Prostate gland (tissue), 2 donors: ENCODE data around the gene DCANP1. TPM values are rescaled to one million over a fixed set of nuclear protein-coding genes. Genes with fewer than 3 reads are reported as not detected.

Source experiments
- DNase-seq: peaks from one replicate; pipeline ENCODE4 v3.0.0-alpha.2; 2019; ENCODE audit warnings: low spot score
- H3K27ac ChIP-seq, 2 donors: fragments of 200-600 bp; sonication (generic); 2 replicates each; pipeline ENCODE4 v1.5.1; 2017 to 2019
- H3K27me3 ChIP-seq: fragments of 200-600 bp; sonication (generic); replicated peaks from 2 replicates; pipeline ENCODE4 v1.5.1; 2019; ENCODE audit not compliant: insufficient read depth
- H3K36me3 ChIP-seq, 2 donors: fragments of 200-600 bp; sonication (generic); 1 replicate in 1 of 2; 2 replicates in 1 of 2; pipeline versions ENCODE4 v1.5.1 to v1.8.1; 2017 to 2019
- H3K4me1 ChIP-seq: fragments of 200-600 bp; sonication (generic); replicated peaks from 2 replicates; pipeline ENCODE4 v1.5.1; 2019
- H3K4me3 ChIP-seq, 2 donors: fragments of 200-600 bp; sonication (generic); 2 replicates each; pipeline ENCODE4 v1.5.1; 2017 to 2019
- H3K9me3 ChIP-seq: fragments of 200-600 bp; sonication (generic); 2 replicates; pipeline ENCODE4 v1.5.1; 2017
- POLR2A ChIP-seq: fragments of 450-650 bp; IDR thresholded peaks from one replicate; pipeline ENCODE4 v1.6.1; 2016; ENCODE audit warnings: antibody characterized with exemption, mild to moderate bottlenecking
- POLR2AphosphoS5 ChIP-seq: sonication (generic); formaldehyde crosslinking; IDR thresholded peaks from one replicate; pipeline ENCODE4 v1.6.1; 2017; ENCODE audit warnings: antibody characterized with exemption
- WGBS: methylation state at CpG from one replicate; pipeline ENCODE4 v1.1.5; 2018; 5-methylcytosine and 5-hydroxymethylcytosine counted together
- intact Hi-C: fragments of 100-400 bp; cut with DNase I; formaldehyde crosslinking; loops from one replicate; pipeline ENCODE4 v1.14.2; 2022
- total RNA-seq, 2 donors: library from RNA; depleted of rRNA; stranded (reverse); fragments of >200 nt; gene quantifications; one replicate each; pipeline ENCODE4 v1.1.0, GENCODE V29; 2016
- TF ChIP-seq, protein P1 (sequence below), 4 experiments: fragments of 200-600 bp in 2 of 4; fragments of 450-650 bp in 2 of 4; sonication (generic) in 2 of 4; IDR thresholded peaks; 1 replicate in 3 of 4; 2 replicates in 1 of 4; pipeline ENCODE4 v1.5.1; 2016 to 2019; ENCODE audit warnings: antibody characterized with exemption in 4 of 4, mild to moderate bottlenecking in 2 of 4, moderate library complexity in 2 of 4

Gene DCANP1
- total RNA-seq, 2 donors from 2014 or later, result not detected

DNA sequence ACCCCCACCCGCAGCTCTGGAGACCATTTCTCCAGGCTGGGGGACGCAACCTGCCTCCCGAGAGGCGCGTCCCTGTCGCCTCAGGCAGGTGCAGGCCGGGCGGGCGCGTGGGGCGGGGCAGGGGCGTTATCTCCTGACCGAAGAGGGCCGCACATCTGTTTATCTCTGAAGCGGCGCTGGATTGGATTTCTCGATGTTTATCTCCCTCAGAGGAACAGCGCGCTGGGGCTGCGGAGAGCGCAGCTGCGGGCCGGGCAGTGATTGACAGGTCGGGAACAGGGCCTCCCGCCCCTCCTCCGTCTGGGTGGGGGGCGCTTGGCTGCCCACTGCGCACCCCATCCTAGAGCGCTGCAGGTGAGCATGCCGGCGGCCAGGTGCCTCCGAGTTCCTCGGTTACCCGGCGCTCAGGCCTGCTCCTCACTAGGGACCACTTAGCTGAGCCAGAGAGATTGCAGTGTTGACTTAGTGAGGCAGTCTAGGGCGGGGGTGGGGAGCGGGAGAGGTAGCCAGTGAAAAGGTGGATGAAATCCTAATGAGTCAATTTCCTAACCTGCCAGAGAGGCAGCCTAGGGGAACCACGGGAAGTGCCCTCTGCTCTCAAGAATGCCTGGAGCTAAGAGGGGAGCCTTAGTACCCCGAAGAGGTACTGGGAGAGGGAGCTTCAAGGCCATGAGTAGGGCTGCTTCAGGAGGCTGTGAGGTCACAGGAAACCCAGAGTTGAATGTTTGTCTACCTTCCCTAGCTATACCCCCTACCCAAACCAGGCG, 44.6 kb upstream of the DCANP1 start:
- H3K4me1 ChIP-seq, result no peaks in the 10 kb centered on the region
- TF ChIP-seq POLR2AphosphoS5, result no peak
- TF ChIP-seq POLR2A, result no peak
- TF ChIP-seq, protein P1, sequence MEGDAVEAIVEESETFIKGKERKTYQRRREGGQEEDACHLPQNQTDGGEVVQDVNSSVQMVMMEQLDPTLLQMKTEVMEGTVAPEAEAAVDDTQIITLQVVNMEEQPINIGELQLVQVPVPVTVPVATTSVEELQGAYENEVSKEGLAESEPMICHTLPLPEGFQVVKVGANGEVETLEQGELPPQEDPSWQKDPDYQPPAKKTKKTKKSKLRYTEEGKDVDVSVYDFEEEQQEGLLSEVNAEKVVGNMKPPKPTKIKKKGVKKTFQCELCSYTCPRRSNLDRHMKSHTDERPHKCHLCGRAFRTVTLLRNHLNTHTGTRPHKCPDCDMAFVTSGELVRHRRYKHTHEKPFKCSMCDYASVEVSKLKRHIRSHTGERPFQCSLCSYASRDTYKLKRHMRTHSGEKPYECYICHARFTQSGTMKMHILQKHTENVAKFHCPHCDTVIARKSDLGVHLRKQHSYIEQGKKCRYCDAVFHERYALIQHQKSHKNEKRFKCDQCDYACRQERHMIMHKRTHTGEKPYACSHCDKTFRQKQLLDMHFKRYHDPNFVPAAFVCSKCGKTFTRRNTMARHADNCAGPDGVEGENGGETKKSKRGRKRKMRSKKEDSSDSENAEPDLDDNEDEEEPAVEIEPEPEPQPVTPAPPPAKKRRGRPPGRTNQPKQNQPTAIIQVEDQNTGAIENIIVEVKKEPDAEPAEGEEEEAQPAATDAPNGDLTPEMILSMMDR (IDR thresholded peaks at IDR 0.05), result no peak
- H3K27me3 ChIP-seq, result no peaks in the 10 kb centered on the region
- H3K27ac ChIP-seq, result no peak overlapping the region
- no peaks in the 10 kb centered on the region for H3K9me3 ChIP-seq
- WGBS, result 25% methylated on average over 25 of the region's 40 CpGs
- intact Hi-C loops, result no loop called here
- no peak overlapping the region for H3K4me3 ChIP-seq
- H3K36me3 ChIP-seq, result no peaks in the 10 kb centered on the region
- DNase-seq, result no peak

DNA sequence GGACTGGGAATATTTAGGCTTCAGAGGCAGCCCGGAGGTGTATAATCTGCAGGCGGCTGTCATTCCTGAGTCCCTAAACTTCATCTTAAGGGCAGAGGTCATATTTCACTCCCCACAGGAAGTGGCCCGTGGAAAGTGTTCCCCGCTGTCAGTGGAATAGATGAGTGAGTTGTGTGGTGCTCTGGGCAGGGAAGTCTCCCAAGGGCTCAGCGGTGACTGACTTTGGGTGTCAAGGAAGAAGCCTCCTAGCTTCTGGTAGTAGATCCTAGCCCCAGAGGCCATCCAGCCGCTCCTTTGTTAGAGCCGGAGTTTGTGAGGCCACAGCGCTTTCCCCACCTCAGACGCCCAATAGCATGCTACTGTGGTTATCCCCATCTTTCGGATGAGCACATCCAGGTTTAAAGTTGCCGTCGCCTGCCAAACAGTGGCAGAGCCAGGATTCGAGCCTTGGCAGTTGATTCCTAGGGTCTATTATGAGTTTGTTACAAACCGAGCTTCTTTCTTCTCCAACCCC, 43.9 kb upstream of the DCANP1 start:
- H3K4me3 ChIP-seq, result no peak overlapping the region
- no peaks in the 10 kb centered on the region for H3K4me1 ChIP-seq
- H3K27me3 ChIP-seq, result no peaks in the 10 kb centered on the region
- no peak for TF ChIP-seq POLR2A
- TF ChIP-seq, protein P1 (IDR thresholded peaks at IDR 0.05), result no peak
- TF ChIP-seq POLR2AphosphoS5, result no peak
- H3K9me3 ChIP-seq, result no peaks in the 10 kb centered on the region
- H3K27ac ChIP-seq, result no peak overlapping the region
- intact Hi-C loops, result no loop called here
- WGBS, result 63% methylated on average over 14 of the region's 14 CpGs
- H3K36me3 ChIP-seq, result no peaks in the 10 kb centered on the region
- DNase-seq, result no peak

DNA sequence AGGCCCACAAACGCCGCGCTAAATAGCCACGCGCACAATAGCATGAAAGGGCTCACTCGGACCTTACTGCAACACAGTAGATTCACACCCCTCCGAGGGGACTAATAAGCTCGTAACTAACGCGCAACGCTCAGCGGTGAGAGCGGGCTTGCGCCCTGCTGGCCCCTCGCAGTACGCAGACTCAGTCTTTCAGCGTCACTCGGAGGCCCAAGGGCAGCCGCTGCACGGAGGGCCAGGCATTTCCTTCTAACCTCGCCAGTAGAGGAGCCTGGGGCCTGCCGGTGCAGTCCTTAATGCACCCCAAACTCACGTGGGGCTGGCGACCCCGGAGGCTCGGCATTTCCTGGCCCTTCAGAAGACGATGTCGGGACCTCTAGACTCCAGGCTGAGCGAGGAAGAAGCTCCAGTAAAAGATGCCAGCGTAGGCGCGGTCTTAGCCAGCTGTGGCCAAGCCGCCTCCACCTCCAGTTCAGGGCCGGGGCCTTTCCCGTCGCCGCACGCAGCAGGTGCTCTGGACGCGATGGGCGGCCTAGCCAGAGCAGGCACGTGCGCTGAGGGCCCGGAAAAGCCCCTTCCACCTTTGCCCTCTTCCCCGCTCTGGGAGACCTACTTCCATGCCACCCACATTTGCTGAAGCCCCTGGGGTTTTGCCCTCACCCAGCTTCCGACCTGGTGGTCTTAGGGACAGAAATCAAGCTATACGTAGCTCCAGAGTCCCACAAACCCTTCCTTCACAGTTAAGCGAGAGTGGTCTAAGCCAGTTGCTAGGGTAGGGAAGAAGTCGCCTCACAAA, 43.3 kb upstream of the DCANP1 start:
- H3K9me3 ChIP-seq, result no peaks in the 10 kb centered on the region
- H3K27me3 ChIP-seq, result no peaks in the 10 kb centered on the region
- no peaks in the 10 kb centered on the region for H3K4me1 ChIP-seq
- no peak overlapping the region for H3K27ac ChIP-seq
- no peak for TF ChIP-seq POLR2A
- no peak for TF ChIP-seq POLR2AphosphoS5
- TF ChIP-seq, protein P1 (IDR thresholded peaks at IDR 0.05), result no peak
- 75% methylated on average over 39 of the region's 49 CpGs for WGBS
- no peak overlapping the region for H3K4me3 ChIP-seq
- intact Hi-C loops, result no loop called here
- no peak for DNase-seq
- no peaks in the 10 kb centered on the region for H3K36me3 ChIP-seq

DNA sequence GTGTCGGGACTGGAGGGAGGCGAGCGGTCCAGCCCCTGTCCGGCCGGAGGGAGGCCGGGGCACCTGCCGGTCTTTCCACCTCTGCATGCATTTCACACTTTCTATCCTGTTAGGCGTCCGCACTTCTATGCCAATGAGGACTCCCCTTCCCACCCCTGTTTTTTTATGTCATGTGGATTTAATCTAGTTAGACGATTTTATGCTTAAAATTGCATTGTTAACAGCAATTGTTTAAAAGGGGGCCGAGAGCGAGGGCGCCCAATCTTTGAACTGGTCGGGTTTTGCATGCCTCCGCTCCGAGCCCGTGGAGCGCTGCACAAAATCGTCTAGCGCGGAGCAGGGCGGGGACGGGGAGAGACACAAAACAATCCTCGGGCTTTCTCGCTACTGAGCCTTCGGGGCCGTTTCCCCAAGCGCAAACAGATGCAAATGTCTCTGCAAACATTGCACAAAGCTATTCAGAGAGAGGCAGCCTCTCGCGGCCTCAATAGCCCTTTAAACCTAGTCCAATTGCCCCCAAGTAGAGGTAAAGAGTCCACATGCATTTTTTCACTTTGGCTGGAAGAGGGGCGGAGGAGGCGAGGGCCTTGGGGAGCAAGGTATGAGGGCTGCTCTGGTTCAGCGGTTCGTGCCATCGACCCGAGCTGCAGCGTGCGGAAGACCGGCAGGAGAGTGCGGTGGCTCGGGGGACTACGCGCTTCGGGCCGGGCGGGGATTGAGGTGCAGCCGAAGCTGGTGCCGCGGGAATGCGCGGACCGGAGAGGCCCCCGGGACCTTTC, 42.5 kb upstream of the DCANP1 start:
- Histone ChIP-seq H3K4me3 (peak overlapping the region in 1 of 2 donors; percentile 14), H3K9me3 (no peaks in the 10 kb centered on the region), H3K4me1 (no peaks in the 10 kb centered on the region), H3K27me3 (no peaks in the 10 kb centered on the region), H3K27ac (no peak overlapping the region), H3K36me3 (no peaks in the 10 kb centered on the region)
- intact Hi-C loops, result no loop called here
- WGBS, result 28% methylated on average over 37 of the region's 53 CpGs
- DNase-seq, result no peak
- TF ChIP-seq POLR2AphosphoS5 (no peak), POLR2A (no peak)
- TF ChIP-seq, protein P1 (IDR thresholded peaks at IDR 0.05), result no peak
